A673 (cell line): ENCODE data around the gene FNDC10.

Source experiments
- EZH2 ChIP-seq: fragments of 200-600 bp; sonication (generic); IDR thresholded peaks from 2 replicates; pipeline ENCODE4 v1.6.1; 2017; ENCODE audit warnings: borderline replicate concordance, low read depth, mild to moderate bottlenecking, mixed read lengths, antibody characterized with exemption, low read length; ENCODE audit not compliant: poor library complexity, severe bottlenecking
- TF ChIP-seq, protein P1 (sequence below): fragments of 300-800, 200-600 bp; sonication (generic); conservative IDR thresholded peaks from 2 replicates; pipeline ENCODE4 v1.5.1; 2017; ENCODE audit warnings: low read depth, mild to moderate bottlenecking, antibody characterized with exemption, low read length, moderate library complexity, mixed read lengths

- TF ChIP-seq, protein P1, sequence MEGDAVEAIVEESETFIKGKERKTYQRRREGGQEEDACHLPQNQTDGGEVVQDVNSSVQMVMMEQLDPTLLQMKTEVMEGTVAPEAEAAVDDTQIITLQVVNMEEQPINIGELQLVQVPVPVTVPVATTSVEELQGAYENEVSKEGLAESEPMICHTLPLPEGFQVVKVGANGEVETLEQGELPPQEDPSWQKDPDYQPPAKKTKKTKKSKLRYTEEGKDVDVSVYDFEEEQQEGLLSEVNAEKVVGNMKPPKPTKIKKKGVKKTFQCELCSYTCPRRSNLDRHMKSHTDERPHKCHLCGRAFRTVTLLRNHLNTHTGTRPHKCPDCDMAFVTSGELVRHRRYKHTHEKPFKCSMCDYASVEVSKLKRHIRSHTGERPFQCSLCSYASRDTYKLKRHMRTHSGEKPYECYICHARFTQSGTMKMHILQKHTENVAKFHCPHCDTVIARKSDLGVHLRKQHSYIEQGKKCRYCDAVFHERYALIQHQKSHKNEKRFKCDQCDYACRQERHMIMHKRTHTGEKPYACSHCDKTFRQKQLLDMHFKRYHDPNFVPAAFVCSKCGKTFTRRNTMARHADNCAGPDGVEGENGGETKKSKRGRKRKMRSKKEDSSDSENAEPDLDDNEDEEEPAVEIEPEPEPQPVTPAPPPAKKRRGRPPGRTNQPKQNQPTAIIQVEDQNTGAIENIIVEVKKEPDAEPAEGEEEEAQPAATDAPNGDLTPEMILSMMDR: no peak
- no peak for TF ChIP-seq EZH2
Observed at GRCh38 chr1:1551524-1552262, 48.2 kb downstream of the FNDC10 start.
